GM12872 (cell line): ENCODE results near the gene WFIKKN2.

Experiments used
- CTCF ChIP-seq: IDR thresholded peaks from 3 replicates; pipeline ENCODE4 v1.5.1; 2011; ENCODE audit warnings: low read depth, mild to moderate bottlenecking, low read length, moderate library complexity; ENCODE audit not compliant: insufficient read depth

WFIKKN2 gene

GRCh38 chr17:50816271-50816670 is 19.1 kb upstream of the WFIKKN2 start:
- no peak for TF ChIP-seq CTCF

- TF ChIP-seq CTCF: peak; percentile 91
Measured at GRCh38 chr17:50816771-50817751, 18.3 kb upstream of the WFIKKN2 start.

- TF ChIP-seq CTCF: no peak
Measured at GRCh38 chr17:50817838-50818237, 17.5 kb upstream of the WFIKKN2 start.

- no peak for TF ChIP-seq CTCF
Measured at GRCh38 chr17:50818261-50818660, 17.1 kb upstream of the WFIKKN2 start.

GRCh38 chr17:50818921-50819657 is 16.3 kb upstream of the WFIKKN2 start:
- no peak for TF ChIP-seq CTCF

- no peak for TF ChIP-seq CTCF
Measured at GRCh38 chr17:50820651-50821050, 14.7 kb upstream of the WFIKKN2 start.

GRCh38 chr17:50822550-50822949 is 12.8 kb upstream of the WFIKKN2 start:
- TF ChIP-seq CTCF: no peak
